Thoracic aorta (tissue), 2 donors: Measurements from ENCODE around the gene NRXN2. TPM values are rescaled to one million over a fixed set of nuclear protein-coding genes. Genes with fewer than 3 reads are reported as not detected.

Experiments
- total RNA-seq, 2 donors: library from RNA; depleted of rRNA; stranded (reverse); fragments of >200 nt; gene quantifications; one replicate each; pipeline versions ENCODE4 v1.1.0 to v1.2.3, GENCODE V29; 2016

Gene NRXN2
- total RNA-seq, 2 donors from 2014 or later, result 40.3 to 41.3 TPM

Other genes with a start within 250 kb of the NRXN2 start
- not detected for gene SLC22A11, start 167.3 kb downstream of the NRXN2 start, total RNA-seq
- gene SLC22A12, start 132.0 kb downstream of the NRXN2 start, total RNA-seq, result not detected
- 10 to 100 TPM; 78.4 to 89.1 TPM for gene RASGRP2, start 20.9 kb upstream of the NRXN2 start, total RNA-seq
- 10 to 100 TPM; 12.2 to 13.4 TPM for gene PYGM, start 36.8 kb upstream of the NRXN2 start, total RNA-seq
- gene SF1, start 55.3 kb upstream of the NRXN2 start, total RNA-seq, result 100 to 1,000 TPM; 250 to 512 TPM
- gene MAP4K2, start 80.0 kb upstream of the NRXN2 start, total RNA-seq, result 10 to 100 TPM; 23.3 to 39.1 TPM
- 10 to 100 TPM; 11.6 to 16.0 TPM for gene MEN1, start 87.4 kb upstream of the NRXN2 start, total RNA-seq
- 1 to 10 TPM in 1 of 2 donors, under 1 TPM in 1; 0.68 to 1.2 TPM for gene CDC42BPG, start 121.5 kb upstream of the NRXN2 start, total RNA-seq
- 100 to 1,000 TPM in 1 of 2 donors, 10 to 100 TPM in 1; 67.4 to 140 TPM for gene EHD1, start 155.4 kb upstream of the NRXN2 start, total RNA-seq
- gene ATG2A, start 194.0 kb upstream of the NRXN2 start, total RNA-seq, result 10 to 100 TPM; 18.5 to 35.2 TPM
- 10 to 100 TPM; 21.0 to 38.2 TPM for gene PPP2R5B, start 201.5 kb upstream of the NRXN2 start, total RNA-seq
- gene GPHA2, start 212.7 kb upstream of the NRXN2 start, total RNA-seq, result not detected
- not detected for gene MAJIN, start 248.9 kb upstream of the NRXN2 start, total RNA-seq